Measurements from ENCODE around the gene TIGD3. TPM values are rescaled to one million over a fixed set of nuclear protein-coding genes. Genes with fewer than 3 reads are reported as not detected.

The TIGD3 gene
- total RNA-seq, 1 donor from 2014 or later = 0.26 TPM

DNA sequence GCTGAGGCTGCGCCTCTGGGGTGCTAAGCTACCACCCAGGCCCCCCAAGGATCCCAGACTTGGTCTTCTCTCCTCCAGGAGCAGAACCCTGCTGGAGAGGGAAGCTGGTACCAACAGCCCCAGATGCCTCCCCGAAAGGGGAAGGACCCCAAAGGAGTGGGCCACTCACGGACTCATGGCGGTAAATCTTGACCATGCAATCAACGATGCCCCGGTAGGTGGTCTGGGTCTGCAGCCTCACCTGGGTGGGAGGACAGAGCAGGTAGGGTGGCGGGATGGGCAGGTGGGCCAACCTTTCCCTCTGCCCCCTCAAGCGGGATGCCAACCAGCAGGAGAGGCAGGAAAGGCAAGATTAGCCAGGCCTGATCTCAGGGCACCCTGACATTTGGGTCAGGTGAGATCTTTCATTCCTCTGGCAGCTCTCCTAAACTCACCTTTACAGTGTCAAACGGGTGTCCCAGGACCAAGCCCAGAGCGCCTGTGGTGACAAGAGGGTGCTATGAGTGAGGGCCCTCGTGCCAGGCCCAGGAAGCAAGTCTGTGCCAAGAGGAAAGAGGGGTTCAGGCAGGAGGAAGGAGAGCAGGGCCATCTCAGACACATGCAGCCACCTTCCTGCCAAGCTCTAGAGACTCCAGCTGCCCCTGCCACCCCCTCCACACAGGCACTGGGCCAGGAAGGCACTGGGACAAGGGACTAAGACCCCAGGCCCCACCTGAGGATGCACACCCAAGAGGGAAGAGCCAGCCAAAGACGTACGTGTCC lies 25.3 kb downstream of the TIGD3 start:
- Histone ChIP-seq H3K27me3 (ENCODE audit: control insufficient read depth, insufficient read depth, low read length) (no peaks in the 10 kb centered on the region), H3K4me3 (ENCODE audit: low read depth, low read length) (no peak overlapping the region), H3K36me3 (ENCODE audit: control insufficient read depth, insufficient read depth, low read length) (no peaks in the 10 kb centered on the region)
- FAIRE-seq (no peak), DNase-seq (ENCODE audit: low read depth) (no peak)
- no peak for TF ChIP-seq CTCF (IDR thresholded peaks at IDR 0.05; ENCODE audit: insufficient read depth, low read length, severe bottlenecking)

DNA sequence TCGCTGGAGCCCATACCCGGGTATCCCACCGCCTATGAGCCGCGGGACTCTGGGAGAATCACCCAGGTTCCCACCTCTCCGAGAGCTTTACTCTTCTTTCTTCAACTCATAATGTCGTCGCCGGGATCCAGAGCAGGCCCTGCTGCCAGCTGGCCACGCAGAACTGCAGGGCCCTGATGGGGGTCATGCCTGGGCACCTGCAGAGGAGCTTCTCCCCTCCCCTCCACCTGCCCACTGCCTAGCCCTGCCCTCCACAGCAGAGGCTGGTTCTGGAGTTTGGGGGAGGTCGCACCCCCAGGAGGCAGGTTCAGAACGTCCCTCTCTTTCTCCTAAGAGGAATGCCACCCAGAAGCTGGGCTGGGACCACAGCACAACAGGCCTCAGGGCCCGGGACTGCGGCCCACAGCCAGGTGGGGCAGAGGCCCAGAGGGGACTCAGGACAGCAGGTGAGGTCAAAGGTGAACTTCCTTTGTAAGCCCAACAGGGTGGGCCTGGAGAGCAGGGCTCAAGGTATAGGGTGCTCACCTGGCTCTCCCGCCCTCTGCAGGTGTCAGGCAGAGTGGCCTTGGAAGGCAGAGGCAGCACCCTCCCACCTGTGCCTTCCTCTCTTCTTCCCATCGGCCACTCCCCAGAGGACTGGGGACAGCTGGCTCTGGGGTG lies 26.0 kb downstream of the TIGD3 start:
- Histone ChIP-seq H3K36me3 (ENCODE audit: control insufficient read depth, insufficient read depth, low read length) (no peaks in the 10 kb centered on the region), H3K27me3 (ENCODE audit: control insufficient read depth, insufficient read depth, low read length) (no peaks in the 10 kb centered on the region), H3K4me3 (ENCODE audit: low read depth, low read length) (no peak overlapping the region)
- FAIRE-seq (no peak), DNase-seq (ENCODE audit: low read depth) (no peak)
- TF ChIP-seq CTCF (IDR thresholded peaks at IDR 0.05; ENCODE audit: insufficient read depth, low read length, severe bottlenecking) = no peak

DNA sequence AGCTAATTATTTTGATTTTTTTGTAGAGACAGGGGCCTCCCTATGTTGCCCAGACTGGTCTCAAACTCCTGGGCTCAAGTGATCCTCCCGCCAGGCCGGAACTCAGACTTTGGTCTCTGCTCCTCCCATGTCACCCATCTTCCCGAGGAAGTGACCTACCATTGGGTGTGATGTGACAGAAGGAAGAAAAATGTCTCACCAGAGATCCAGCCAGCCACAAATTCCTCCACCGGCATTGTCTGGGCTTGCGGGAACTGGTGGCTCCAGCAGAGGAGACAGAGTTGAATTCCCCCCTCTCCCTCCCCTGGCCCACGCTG lies 27.1 kb downstream of the TIGD3 start:
- H3K4me3 ChIP-seq (ENCODE audit: low read depth, low read length) = peak overlapping the region; percentile 13
- no peak for TF ChIP-seq CTCF (IDR thresholded peaks at IDR 0.05; ENCODE audit: insufficient read depth, low read length, severe bottlenecking)
- no peaks in the 10 kb centered on the region for H3K27me3 ChIP-seq (ENCODE audit: control insufficient read depth, insufficient read depth, low read length)
- peak; percentile 89 for DNase-seq (ENCODE audit: low read depth)
- FAIRE-seq = no peak
- H3K36me3 ChIP-seq (ENCODE audit: control insufficient read depth, insufficient read depth, low read length) = no peaks in the 10 kb centered on the region

- FAIRE-seq = no peak
- H3K4me3 ChIP-seq (ENCODE audit: low read depth, low read length) = peak within 1 kb of the TSS; percentile 13
- TF ChIP-seq CTCF (IDR thresholded peaks at IDR 0.05; ENCODE audit: insufficient read depth, low read length, severe bottlenecking) = peak; percentile 86
- peak; percentile 97 for DNase-seq (ENCODE audit: low read depth)
- H3K27me3 ChIP-seq (ENCODE audit: control insufficient read depth, insufficient read depth, low read length) = no peaks in the 10 kb centered on the region
- no peaks in the 10 kb centered on the region for H3K36me3 ChIP-seq (ENCODE audit: control insufficient read depth, insufficient read depth, low read length)
Observed at GRCh38 chr11:65382033-65382803, 27.7 kb downstream of the TIGD3 start, which contains the start of gene SLC25A45. Gene SLC25A45, minus strand, starts transcription at chr11:65382646. Its CDS starts 695 bp downstream, at chr11:65381951.

DNA sequence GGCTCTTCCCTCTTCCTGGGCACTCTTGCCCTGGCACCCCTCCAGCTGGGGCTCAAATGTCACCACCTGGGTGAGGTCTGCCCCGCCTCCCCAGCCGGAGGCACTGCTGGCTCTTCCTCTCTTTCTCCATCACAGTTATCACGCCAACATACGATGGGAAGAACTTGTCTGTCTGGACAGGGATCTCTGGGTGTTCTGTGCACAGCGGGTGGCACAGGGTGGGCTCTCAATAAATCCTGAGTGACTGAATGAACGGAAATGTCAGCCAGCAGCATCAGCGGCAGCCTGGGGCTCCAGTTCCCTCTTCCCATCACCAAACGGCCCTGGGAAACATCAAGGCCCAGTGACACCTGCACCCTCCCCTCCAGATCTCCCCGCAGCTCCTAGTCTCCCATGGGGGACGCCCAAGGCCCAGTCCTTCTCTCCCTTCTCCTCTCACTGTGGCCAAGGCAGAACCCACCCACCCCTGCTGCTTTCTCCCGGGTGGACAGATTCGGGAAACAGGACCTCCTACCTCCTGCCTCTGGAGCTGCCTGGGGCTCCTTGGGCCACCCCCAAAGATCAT lies 28.3 kb downstream of the TIGD3 start:
- H3K36me3 ChIP-seq (ENCODE audit: control insufficient read depth, insufficient read depth, low read length) = peaks cover 2% of the 10 kb centered on the region
- no peaks in the 10 kb centered on the region for H3K27me3 ChIP-seq (ENCODE audit: control insufficient read depth, insufficient read depth, low read length)
- H3K4me3 ChIP-seq (ENCODE audit: low read depth, low read length) = peak overlapping the region; percentile 0
- no peak for TF ChIP-seq CTCF (IDR thresholded peaks at IDR 0.05; ENCODE audit: insufficient read depth, low read length, severe bottlenecking)
- FAIRE-seq (no peak), DNase-seq (ENCODE audit: low read depth) (no peak)
